Measurements from ENCODE around the gene PUS7L.

DNA sequence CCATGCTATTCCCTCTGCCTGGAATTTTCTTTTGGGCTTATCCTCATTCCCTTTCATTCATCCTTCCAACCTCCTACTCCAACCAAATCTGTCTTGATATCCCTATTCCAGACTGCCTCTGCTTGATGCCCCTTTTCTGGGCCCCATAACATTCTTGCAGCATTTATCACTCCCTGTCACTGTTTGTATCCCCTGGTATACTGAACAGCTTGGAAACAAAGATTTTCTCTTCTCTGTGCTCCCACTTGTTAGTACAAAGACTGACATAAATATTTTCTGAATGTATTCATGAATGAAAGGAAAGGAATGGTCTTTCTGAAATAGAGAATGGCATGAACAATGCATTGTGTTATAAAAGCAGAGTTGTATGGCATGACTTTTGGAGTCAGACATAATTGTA is 7.7 kb upstream of the PUS7L start:
- TF ChIP-seq TAF1 (IDR thresholded peaks at IDR 0.05; ENCODE audit: low read depth) (no peak), RAD21 (IDR thresholded peaks at IDR 0.05; ENCODE audit: low read depth) (no peak), YY1 (IDR thresholded peaks at IDR 0.05; ENCODE audit: low read depth) (no peak), EP300 (IDR thresholded peaks at IDR 0.05; ENCODE audit: borderline replicate concordance) (no peak), ZBTB7A (IDR thresholded peaks at IDR 0.05; ENCODE audit: low read depth) (no peak), TCF12 (IDR thresholded peaks at IDR 0.05; ENCODE audit: low read depth) (no peak), TEAD4 (IDR thresholded peaks at IDR 0.05) (no peak), EGR1 (IDR thresholded peaks at IDR 0.05) (no peak)
- TF ChIP-seq, protein P1, sequence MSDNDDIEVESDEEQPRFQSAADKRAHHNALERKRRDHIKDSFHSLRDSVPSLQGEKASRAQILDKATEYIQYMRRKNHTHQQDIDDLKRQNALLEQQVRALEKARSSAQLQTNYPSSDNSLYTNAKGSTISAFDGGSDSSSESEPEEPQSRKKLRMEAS (IDR thresholded peaks at IDR 0.05): no peak
- TF ChIP-seq, protein P2, sequence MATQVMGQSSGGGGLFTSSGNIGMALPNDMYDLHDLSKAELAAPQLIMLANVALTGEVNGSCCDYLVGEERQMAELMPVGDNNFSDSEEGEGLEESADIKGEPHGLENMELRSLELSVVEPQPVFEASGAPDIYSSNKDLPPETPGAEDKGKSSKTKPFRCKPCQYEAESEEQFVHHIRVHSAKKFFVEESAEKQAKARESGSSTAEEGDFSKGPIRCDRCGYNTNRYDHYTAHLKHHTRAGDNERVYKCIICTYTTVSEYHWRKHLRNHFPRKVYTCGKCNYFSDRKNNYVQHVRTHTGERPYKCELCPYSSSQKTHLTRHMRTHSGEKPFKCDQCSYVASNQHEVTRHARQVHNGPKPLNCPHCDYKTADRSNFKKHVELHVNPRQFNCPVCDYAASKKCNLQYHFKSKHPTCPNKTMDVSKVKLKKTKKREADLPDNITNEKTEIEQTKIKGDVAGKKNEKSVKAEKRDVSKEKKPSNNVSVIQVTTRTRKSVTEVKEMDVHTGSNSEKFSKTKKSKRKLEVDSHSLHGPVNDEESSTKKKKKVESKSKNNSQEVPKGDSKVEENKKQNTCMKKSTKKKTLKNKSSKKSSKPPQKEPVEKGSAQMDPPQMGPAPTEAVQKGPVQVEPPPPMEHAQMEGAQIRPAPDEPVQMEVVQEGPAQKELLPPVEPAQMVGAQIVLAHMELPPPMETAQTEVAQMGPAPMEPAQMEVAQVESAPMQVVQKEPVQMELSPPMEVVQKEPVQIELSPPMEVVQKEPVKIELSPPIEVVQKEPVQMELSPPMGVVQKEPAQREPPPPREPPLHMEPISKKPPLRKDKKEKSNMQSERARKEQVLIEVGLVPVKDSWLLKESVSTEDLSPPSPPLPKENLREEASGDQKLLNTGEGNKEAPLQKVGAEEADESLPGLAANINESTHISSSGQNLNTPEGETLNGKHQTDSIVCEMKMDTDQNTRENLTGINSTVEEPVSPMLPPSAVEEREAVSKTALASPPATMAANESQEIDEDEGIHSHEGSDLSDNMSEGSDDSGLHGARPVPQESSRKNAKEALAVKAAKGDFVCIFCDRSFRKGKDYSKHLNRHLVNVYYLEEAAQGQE (IDR thresholded peaks at IDR 0.05; ENCODE audit: low read depth): no peak
